ENCODE measurements around the gene LASP1. TPM values are rescaled to one million over a fixed set of nuclear protein-coding genes. Genes with fewer than 3 reads are reported as not detected.

LASP1 gene
- total and polyA plus RNA-seq, 2 experiments from 2014 or later: 48.7 to 173 TPM

DNA sequence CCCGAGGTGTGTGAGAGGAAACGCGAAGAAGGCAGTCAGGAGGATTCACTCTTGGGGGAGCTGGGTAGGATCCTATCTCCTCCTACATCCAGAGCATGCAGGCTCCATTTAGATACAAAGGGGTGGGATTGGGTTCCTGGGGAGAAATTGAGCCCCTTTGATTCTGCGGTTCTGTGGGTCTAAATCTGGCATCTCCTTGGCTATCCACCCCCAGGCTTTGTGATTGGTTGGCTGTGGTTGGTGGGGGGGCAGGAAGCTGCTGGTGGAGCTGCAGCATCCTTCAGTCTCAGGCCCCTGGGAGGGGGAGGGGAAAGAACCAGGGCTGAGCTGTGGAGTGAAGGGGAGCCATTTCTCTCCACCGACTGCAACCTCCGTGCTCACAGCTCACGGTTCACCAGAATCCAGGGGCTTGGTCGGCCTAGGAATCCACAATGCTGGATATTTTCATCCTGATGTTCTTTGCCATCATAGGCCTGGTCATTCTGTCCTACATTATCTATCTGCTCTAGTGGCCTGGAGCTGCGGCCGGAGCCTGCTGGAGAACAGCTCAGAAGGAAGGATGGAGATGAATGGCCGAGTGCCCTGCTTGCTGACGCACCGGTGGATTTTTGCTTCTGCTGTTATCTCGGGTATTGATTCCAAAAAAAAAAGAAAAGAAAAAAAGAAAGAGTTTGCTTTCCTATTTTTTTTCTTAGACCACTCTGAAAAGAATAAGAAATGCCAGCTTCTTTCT is 55.6 kb downstream of the LASP1 start, which contains the start of gene LASP1NB:
LASP1NB (plus strand) TSS at position 352 of the 733 bp plus-strand sequence.
- H3K4me1 ChIP-seq (ENCODE audit: insufficient read depth): peaks cover 19% of the 10 kb centered on the region
- H3K79me2 ChIP-seq (replicated peaks; ENCODE audit: insufficient read depth): no peaks in the 10 kb centered on the region
- H3K36me3 ChIP-seq (ENCODE audit: insufficient read depth): no peaks in the 10 kb centered on the region
- Mint-ChIP-seq H3K36me3 (ENCODE audit: low read depth) (peaks cover 4% of the 10 kb centered on the region; the same call in 1 of the 3 replicates), H3K4me1 (peaks cover 34% of the 10 kb centered on the region), H3K4me3 (peak within 1 kb of the TSS; percentile 59), H3K27me3 (ENCODE audit: insufficient read depth, low read depth, poor library complexity) (peaks cover 14% of the 10 kb centered on the region), H3K9me3 (no peaks in the 10 kb centered on the region), H3K27ac (peak within 1 kb of the TSS; percentile 88)
- H3F3A ChIP-seq (replicated peaks; ENCODE audit: low read depth): peaks cover 4% of the 10 kb centered on the region; the same call in 1 of the 2 replicates
- no peaks in the 10 kb centered on the region for H3K27me3 ChIP-seq (ENCODE audit: insufficient read depth)
- H2AFZ ChIP-seq: peak within 1 kb of the TSS; percentile 19; the same call in 1 of the 2 replicates
- no peak for TF ChIP-seq ZNF114 (CRISPR knock-in tag; IDR thresholded peaks at IDR 0.05)
- 0 out of 2 replicates have a peak, but pooled peaks have one; percentile 38 for TF ChIP-seq POLR2AphosphoS5 (IDR thresholded peaks at IDR 0.05; ENCODE audit: low read depth)
- TF ChIP-seq JUNB (IDR thresholded peaks at IDR 0.05; ENCODE audit: unreplicated experiment): no peak
- peak within 1 kb of the TSS; percentile 37; the same call in 1 of the 2 replicates for H3K4me3 ChIP-seq
- H3K27ac ChIP-seq (ENCODE audit: low read depth): peak within 1 kb of the TSS; percentile 77
- H3K4me2 ChIP-seq: peak within 1 kb of the TSS; percentile 64
- DNase-seq (ENCODE audit: low spot score) (peak; percentile 85), ATAC-seq (peak; percentile 61)
- H3K9me2 ChIP-seq (ENCODE audit: insufficient read depth): 0 out of 2 replicates have a peak, but pooled peaks cover 3% of the 10 kb centered on the region
- peaks cover 4% of the 10 kb centered on the region; the same call in 1 of the 2 replicates for H4K20me1 ChIP-seq (replicated peaks; ENCODE audit: insufficient read depth)

GRCh38 chr17:38926293-38927070 is 56.6 kb downstream of the LASP1 start:
- Histone ChIP-seq H3K9me2 (ENCODE audit: insufficient read depth) (0 out of 2 replicates have a peak, but pooled peaks cover 3% of the 10 kb centered on the region), H3K4me3 (no peak overlapping the region), H3K4me2 (no peak overlapping the region), H4K20me1 (replicated peaks; ENCODE audit: insufficient read depth) (peaks cover under 1% of the 10 kb centered on the region; the same call in 1 of the 2 replicates), H3K79me2 (replicated peaks; ENCODE audit: insufficient read depth) (no peaks in the 10 kb centered on the region), H3K36me3 (ENCODE audit: insufficient read depth) (no peaks in the 10 kb centered on the region), H3F3A (replicated peaks; ENCODE audit: low read depth) (peaks cover 4% of the 10 kb centered on the region; the same call in 1 of the 2 replicates), H3K4me1 (ENCODE audit: insufficient read depth) (peaks cover 19% of the 10 kb centered on the region), H2AFZ (no peak overlapping the region), H3K27ac (ENCODE audit: low read depth) (no peak overlapping the region), H3K27me3 (ENCODE audit: insufficient read depth) (no peaks in the 10 kb centered on the region)
- H3K9me3 Mint-ChIP-seq: peaks cover 6% of the 10 kb centered on the region
- ATAC-seq (no peak), DNase-seq (ENCODE audit: low spot score) (no peak)
- H3K27ac Mint-ChIP-seq: no peak overlapping the region
- peaks cover 32% of the 10 kb centered on the region for H3K4me1 Mint-ChIP-seq
- H3K27me3 Mint-ChIP-seq (ENCODE audit: insufficient read depth, low read depth, poor library complexity): peaks cover 13% of the 10 kb centered on the region
- H3K4me3 Mint-ChIP-seq: 0 out of 3 replicates have a peak overlapping the region, but pooled peaks have one; percentile 59
- H3K36me3 Mint-ChIP-seq (ENCODE audit: low read depth): 0 out of 3 replicates have a peak, but pooled peaks cover 3% of the 10 kb centered on the region
- TF ChIP-seq CREB1 (CRISPR knock-in tag; IDR thresholded peaks at IDR 0.05; ENCODE audit: low read depth): no peak
- no peak for TF ChIP-seq ZNF331 (CRISPR knock-in tag; IDR thresholded peaks at IDR 0.05; ENCODE audit: low read depth)
- TF ChIP-seq CTCF (conservative IDR thresholded peaks at IDR 0.05; ENCODE audit: low read depth in 2 of 2): no peak
- no peak for TF ChIP-seq EZH2 (IDR thresholded peaks at IDR 0.05; ENCODE audit: low read depth, unreplicated experiment)
- TF ChIP-seq EZH2phosphoT487 (IDR thresholded peaks at IDR 0.05; ENCODE audit: unreplicated experiment): no peak
- TF ChIP-seq, protein P1, sequence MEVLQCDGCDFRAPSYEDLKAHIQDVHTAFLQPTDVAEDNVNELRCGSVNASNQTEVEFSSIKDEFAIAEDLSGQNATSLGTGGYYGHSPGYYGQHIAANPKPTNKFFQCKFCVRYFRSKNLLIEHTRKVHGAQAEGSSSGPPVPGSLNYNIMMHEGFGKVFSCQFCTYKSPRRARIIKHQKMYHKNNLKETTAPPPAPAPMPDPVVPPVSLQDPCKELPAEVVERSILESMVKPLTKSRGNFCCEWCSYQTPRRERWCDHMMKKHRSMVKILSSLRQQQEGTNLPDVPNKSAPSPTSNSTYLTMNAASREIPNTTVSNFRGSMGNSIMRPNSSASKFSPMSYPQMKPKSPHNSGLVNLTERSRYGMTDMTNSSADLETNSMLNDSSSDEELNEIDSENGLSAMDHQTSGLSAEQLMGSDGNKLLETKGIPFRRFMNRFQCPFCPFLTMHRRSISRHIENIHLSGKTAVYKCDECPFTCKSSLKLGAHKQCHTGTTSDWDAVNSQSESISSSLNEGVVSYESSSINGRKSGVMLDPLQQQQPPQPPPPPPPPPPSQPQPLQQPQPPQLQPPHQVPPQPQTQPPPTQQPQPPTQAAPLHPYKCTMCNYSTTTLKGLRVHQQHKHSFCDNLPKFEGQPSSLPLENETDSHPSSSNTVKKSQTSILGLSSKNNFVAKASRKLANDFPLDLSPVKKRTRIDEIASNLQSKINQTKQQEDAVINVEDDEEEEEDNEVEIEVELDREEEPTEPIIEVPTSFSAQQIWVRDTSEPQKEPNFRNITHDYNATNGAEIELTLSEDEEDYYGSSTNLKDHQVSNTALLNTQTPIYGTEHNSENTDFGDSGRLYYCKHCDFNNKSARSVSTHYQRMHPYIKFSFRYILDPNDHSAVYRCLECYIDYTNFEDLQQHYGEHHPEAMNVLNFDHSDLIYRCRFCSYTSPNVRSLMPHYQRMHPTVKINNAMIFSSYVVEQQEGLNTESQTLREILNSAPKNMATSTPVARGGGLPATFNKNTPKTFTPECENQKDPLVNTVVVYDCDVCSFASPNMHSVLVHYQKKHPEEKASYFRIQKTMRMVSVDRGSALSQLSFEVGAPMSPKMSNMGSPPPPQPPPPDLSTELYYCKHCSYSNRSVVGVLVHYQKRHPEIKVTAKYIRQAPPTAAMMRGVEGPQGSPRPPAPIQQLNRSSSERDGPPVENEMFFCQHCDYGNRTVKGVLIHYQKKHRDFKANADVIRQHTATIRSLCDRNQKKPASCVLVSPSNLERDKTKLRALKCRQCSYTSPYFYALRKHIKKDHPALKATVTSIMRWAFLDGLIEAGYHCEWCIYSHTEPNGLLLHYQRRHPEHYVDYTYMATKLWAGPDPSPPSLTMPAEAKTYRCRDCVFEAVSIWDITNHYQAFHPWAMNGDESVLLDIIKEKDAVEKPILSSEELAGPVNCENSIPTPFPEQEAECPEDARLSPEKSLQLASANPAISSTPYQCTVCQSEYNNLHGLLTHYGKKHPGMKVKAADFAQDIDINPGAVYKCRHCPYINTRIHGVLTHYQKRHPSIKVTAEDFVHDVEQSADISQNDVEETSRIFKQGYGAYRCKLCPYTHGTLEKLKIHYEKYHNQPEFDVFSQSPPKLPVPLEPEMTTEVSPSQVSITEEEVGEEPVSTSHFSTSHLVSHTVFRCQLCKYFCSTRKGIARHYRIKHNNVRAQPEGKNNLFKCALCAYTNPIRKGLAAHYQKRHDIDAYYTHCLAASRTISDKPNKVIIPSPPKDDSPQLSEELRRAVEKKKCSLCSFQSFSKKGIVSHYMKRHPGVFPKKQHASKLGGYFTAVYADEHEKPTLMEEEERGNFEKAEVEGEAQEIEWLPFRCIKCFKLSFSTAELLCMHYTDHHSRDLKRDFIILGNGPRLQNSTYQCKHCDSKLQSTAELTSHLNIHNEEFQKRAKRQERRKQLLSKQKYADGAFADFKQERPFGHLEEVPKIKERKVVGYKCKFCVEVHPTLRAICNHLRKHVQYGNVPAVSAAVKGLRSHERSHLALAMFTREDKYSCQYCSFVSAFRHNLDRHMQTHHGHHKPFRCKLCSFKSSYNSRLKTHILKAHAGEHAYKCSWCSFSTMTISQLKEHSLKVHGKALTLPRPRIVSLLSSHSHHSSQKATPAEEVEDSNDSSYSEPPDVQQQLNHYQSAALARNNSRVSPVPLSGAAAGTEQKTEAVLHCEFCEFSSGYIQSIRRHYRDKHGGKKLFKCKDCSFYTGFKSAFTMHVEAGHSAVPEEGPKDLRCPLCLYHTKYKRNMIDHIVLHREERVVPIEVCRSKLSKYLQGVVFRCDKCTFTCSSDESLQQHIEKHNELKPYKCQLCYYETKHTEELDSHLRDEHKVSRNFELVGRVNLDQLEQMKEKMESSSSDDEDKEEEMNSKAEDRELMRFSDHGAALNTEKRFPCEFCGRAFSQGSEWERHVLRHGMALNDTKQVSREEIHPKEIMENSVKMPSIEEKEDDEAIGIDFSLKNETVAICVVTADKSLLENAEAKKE (CRISPR knock-in tag; IDR thresholded peaks at IDR 0.05): no peak
- no peak for TF ChIP-seq ZNF114 (CRISPR knock-in tag; IDR thresholded peaks at IDR 0.05)
- no peak for TF ChIP-seq POLR2AphosphoS5 (IDR thresholded peaks at IDR 0.05; ENCODE audit: low read depth)

Data from GM23338 (cell line).